Cardiac muscle cell (in vitro differentiated cells and primary cell): ENCODE results near the gene SET. TPM values are rescaled to one million over a fixed set of nuclear protein-coding genes. Genes with fewer than 3 reads are reported as not detected.

ENCODE experiments used
- DNase-seq, 2 donors: peaks; one replicate each; pipeline versions ENCODE4 v3.0.0 to v3.0.0-alpha.2; 2010 to 2017; ENCODE audit warnings: low read depth in 1 of 2, low spot score in 1 of 2
- H3K27ac ChIP-seq: fragments of 200-600 bp; sonication (generic); 2 replicates; pipeline ENCODE4 v1.5.1; 2016
- H3K27me3 ChIP-seq: fragments of 200-600 bp; sonication (generic); 2 replicates; pipeline ENCODE4 v1.6.0; 2016; ENCODE audit warnings: control low read depth
- H3K36me3 ChIP-seq: fragments of 200-600 bp; sonication (generic); 2 replicates; pipeline ENCODE4 v1.5.1; 2016; ENCODE audit warnings: control low read depth
- H3K4me1 ChIP-seq: fragments of 200-600 bp; sonication (generic); 2 replicates; pipeline ENCODE4 v1.8.1; 2017; ENCODE audit warnings: low read depth, mild to moderate bottlenecking, mixed run types
- H3K4me3 ChIP-seq: fragments of 200-600 bp; sonication (generic); 2 replicates; pipeline ENCODE4 v1.5.1; 2016; ENCODE audit warnings: mild to moderate bottlenecking
- H3K9me3 ChIP-seq: fragments of 200-600 bp; sonication (generic); 2 replicates; pipeline ENCODE4 v1.5.1; 2017; ENCODE audit warnings: low read depth, mild to moderate bottlenecking, control low read depth
- polyA plus RNA-seq: library from polyadenylated mRNA; unstranded; fragments of >200 nt; fragmentation: Nextera tagmentation; extraction: Ambion mirVana; gene quantifications from 2 replicates; pipeline ENCODE4 v1.2.1, GENCODE V29; 2016
- total RNA-seq: library from RNA; depleted of rRNA; stranded (reverse); fragments of >200 nt; gene quantifications from 2 replicates; pipeline ENCODE4 v1.2.3, GENCODE V29; 2016
- TF ChIP-seq, protein P1 (sequence below): IDR thresholded peaks from 2 replicates; pipeline ENCODE4 v1.5.1; 2012; ENCODE audit warnings: low read depth, mild to moderate bottlenecking, low read length

The SET gene
- total and polyA plus RNA-seq, 2 experiments from 2014 or later = 227 to 481 TPM

DNA sequence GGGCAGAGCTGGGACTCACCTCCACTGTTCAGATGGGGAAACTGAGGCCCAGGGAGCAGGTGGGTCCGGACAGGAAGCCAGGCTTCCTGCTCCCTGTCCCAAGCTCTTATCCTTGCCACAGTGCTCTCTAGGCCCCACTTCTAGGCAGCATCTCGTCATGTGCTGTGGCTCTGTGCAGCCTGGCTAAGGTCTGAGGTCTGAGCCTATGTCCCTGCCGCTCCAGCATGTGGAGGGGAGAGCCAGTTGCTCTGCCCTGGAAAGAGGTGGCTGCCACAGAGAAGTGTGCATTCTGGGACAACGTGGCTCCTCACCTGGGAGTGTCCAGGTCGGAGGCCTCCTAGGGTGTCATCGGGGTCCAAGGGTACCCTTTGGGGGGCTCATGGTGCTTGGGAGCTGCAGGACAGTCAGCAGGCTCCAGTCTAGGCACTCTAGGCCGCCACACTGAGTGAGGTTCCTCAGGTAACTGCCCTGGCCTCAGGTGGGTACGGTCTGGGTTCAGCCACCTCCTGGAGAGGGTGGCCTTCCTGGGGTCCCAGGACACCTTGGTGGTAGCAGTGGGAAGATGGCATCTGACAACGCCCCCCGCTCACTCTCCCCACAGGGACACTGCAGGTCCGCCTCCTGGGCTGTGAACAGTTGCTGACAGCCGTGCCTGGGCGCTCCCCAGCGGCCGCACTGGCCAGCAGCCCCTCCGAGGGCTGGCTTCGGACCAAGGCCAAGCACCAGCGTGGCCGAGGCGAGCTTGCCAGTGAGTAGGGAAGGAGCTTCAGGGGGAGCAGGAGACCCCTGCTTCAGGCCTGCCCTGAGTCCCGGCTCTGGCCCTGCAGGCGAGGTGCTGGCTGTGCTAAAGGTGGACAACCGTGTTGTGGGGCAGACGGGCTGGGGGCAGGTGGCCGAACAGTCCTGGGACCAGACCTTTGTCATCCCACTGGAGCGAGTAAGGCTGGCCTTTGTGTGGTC lies 23.7 kb downstream of the SET start:
- Histone ChIP-seq H3K4me3 (no peak overlapping the region), H3K4me1 (no peaks in the 10 kb centered on the region), H3K27me3 (no peaks in the 10 kb centered on the region), H3K36me3 (no peaks in the 10 kb centered on the region), H3K27ac (no peak overlapping the region), H3K9me3 (no peaks in the 10 kb centered on the region)
- no peak for DNase-seq
- TF ChIP-seq, protein P1, sequence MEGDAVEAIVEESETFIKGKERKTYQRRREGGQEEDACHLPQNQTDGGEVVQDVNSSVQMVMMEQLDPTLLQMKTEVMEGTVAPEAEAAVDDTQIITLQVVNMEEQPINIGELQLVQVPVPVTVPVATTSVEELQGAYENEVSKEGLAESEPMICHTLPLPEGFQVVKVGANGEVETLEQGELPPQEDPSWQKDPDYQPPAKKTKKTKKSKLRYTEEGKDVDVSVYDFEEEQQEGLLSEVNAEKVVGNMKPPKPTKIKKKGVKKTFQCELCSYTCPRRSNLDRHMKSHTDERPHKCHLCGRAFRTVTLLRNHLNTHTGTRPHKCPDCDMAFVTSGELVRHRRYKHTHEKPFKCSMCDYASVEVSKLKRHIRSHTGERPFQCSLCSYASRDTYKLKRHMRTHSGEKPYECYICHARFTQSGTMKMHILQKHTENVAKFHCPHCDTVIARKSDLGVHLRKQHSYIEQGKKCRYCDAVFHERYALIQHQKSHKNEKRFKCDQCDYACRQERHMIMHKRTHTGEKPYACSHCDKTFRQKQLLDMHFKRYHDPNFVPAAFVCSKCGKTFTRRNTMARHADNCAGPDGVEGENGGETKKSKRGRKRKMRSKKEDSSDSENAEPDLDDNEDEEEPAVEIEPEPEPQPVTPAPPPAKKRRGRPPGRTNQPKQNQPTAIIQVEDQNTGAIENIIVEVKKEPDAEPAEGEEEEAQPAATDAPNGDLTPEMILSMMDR = no peak

DNA sequence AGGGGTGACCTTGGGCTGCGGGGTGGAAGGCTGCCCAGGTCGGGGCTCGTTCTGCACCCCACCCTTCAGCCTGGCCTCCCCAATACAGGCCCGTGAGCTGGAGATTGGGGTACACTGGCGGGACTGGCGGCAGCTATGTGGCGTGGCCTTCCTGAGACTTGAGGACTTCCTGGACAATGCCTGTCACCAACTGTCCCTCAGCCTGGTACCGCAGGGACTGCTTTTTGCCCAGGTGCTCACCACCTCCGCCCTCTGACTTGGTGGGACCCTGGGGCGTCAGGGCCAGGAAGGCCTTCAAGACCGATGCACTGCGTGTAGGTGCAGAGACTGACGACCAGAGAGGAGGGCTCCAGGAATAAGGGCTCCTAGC lies 24.4 kb downstream of the SET start:
- no peaks in the 10 kb centered on the region for H3K27me3 ChIP-seq
- DNase-seq = no peak
- no peak overlapping the region for H3K27ac ChIP-seq
- no peaks in the 10 kb centered on the region for H3K9me3 ChIP-seq
- TF ChIP-seq, protein P1 = no peak
- no peak overlapping the region for H3K4me3 ChIP-seq
- H3K4me1 ChIP-seq = no peaks in the 10 kb centered on the region
- no peaks in the 10 kb centered on the region for H3K36me3 ChIP-seq

DNA sequence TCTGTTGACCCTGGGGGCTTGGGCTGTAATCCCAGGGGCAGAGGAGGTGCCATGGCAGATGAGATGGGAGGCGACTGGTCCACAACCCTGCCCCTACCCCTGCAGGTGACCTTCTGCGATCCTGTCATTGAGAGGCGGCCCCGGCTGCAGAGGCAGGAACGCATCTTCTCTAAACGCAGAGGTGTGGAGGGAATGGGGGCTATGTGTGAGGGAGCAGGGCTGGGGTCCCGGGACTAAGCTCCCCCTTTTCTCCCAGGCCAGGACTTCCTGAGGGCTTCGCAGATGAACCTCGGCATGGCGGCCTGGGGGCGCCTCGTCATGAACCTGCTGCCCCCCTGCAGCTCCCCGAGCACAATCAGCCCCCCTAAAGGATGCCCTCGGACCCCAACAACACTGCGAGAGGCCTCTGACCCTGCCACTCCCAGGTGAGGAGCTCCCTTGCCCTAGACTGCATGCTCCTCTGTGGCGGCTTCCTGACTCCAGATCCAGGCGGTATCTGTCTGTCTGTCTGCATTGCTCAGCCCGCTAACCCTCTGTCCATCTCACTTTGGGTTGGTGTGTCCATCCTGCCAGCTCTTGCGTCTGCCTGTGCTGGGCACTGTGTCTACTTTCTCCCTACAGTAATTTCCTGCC lies 25.0 kb downstream of the SET start:
- no peak overlapping the region for H3K27ac ChIP-seq
- no peak overlapping the region for H3K4me3 ChIP-seq
- H3K36me3 ChIP-seq = no peaks in the 10 kb centered on the region
- H3K9me3 ChIP-seq = no peaks in the 10 kb centered on the region
- H3K4me1 ChIP-seq = no peaks in the 10 kb centered on the region
- H3K27me3 ChIP-seq = no peaks in the 10 kb centered on the region
- TF ChIP-seq, protein P1 = no peak
- no peak for DNase-seq

DNA sequence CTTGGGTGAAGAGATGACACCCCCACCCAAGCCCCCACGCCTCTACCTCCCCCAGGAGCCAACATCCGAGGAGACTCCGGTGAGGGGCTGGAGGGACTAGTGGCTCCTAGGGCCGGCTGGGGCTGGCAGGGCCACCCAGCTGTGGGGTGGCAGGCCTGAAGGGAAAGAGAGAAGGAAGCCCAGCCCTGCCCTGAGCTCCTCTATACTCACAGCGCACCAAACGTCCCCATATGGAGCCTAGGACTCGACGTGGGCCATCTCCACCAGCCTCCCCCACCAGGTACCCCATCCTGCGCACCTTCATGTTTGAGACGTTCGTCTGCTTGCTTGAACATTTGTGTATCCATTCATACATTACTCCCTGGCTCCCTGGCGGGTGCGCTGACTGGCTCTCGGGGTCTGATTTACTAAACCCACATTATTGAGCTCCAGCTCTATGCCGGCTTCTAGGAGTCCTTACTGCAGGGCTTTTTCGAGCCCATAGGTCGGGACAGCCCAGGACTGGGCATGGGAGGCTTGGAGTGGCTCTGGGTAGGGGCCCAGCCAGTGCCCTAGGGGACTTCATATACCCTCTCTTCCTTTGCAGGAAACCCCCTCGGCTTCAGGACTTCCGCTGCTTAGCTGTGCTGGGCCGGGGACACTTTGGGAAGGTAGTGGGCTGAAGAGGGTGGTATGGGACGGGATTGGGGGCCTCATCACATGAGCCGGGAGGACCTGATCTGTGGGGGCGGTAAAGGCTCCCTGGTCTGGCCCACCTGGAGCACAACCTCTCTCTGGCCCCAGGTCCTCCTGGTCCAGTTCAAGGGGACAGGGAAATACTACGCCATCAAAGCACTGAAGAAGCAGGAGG lies 25.8 kb downstream of the SET start:
- Histone ChIP-seq H3K9me3 (no peaks in the 10 kb centered on the region), H3K27me3 (no peaks in the 10 kb centered on the region), H3K4me1 (no peaks in the 10 kb centered on the region), H3K27ac (no peak overlapping the region), H3K4me3 (no peak overlapping the region), H3K36me3 (no peaks in the 10 kb centered on the region)
- no peak for DNase-seq
- TF ChIP-seq, protein P1 = no peak

DNA sequence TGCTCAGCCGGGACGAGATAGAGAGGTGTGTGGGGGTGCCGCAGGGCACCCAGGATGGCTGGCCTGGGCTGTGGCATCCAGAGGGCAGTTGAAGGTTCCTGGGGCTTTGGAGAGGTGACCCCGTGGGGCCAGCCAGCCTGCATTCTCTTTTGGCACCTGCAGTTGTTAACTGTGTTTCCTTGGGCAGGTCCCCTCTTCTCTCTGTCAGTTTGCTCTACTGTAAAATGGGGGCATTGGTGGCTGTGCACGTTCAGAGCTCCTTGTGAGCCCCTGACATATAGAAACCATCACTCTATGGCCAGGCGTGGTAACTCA lies 26.4 kb downstream of the SET start:
- no peak for DNase-seq
- TF ChIP-seq, protein P1 = no peak
- H3K27me3 ChIP-seq = no peaks in the 10 kb centered on the region
- H3K27ac ChIP-seq = no peak overlapping the region
- no peaks in the 10 kb centered on the region for H3K9me3 ChIP-seq
- no peak overlapping the region for H3K4me3 ChIP-seq
- H3K36me3 ChIP-seq = no peaks in the 10 kb centered on the region
- H3K4me1 ChIP-seq = no peaks in the 10 kb centered on the region
